ENCODE results near the gene KIAA1549.

KIAA1549 gene

GRCh38 chr7:138833596-138833995 lies 147.6 kb downstream of the KIAA1549 start:
- Histone ChIP-seq H3K36me3 (ENCODE audit: insufficient read depth) (no peaks in the 10 kb centered on the region), H2AFZ (ENCODE audit: low read depth) (no peak overlapping the region), H3K27me3 (ENCODE audit: insufficient read depth, low read depth) (no peaks in the 10 kb centered on the region), H3K4me1 (ENCODE audit: low read depth, poor library complexity, severe bottlenecking) (no peaks in the 10 kb centered on the region), H3K4me3 (IDR thresholded peaks at IDR 0.05; ENCODE audit: insufficient read depth, low read depth, low read length) (no peak overlapping the region), H4K20me1 (ENCODE audit: insufficient read depth) (no peaks in the 10 kb centered on the region), H3K9ac (no peak overlapping the region), H3K4me2 (no peak overlapping the region), H3K79me2 (ENCODE audit: insufficient read depth, low read depth) (no peaks in the 10 kb centered on the region), H3K27ac (no peak overlapping the region)
- TF ChIP-seq CTCF (conservative IDR thresholded peaks at IDR 0.05; ENCODE audit: low read depth, low read length): no peak

GRCh38 chr7:138832966-138833365 lies 148.2 kb downstream of the KIAA1549 start:
- H3K4me3 ChIP-seq (IDR thresholded peaks at IDR 0.05; ENCODE audit: insufficient read depth, low read depth, low read length): no peak overlapping the region
- no peak overlapping the region for H3K4me2 ChIP-seq
- H3K79me2 ChIP-seq (ENCODE audit: insufficient read depth, low read depth): no peaks in the 10 kb centered on the region
- no peaks in the 10 kb centered on the region for H4K20me1 ChIP-seq (ENCODE audit: insufficient read depth)
- no peaks in the 10 kb centered on the region for H3K27me3 ChIP-seq (ENCODE audit: insufficient read depth, low read depth)
- no peaks in the 10 kb centered on the region for H3K36me3 ChIP-seq (ENCODE audit: insufficient read depth)
- no peak overlapping the region for H3K27ac ChIP-seq
- TF ChIP-seq CTCF (conservative IDR thresholded peaks at IDR 0.05; ENCODE audit: low read depth, low read length): no peak
- no peak overlapping the region for H3K9ac ChIP-seq
- no peak overlapping the region for H2AFZ ChIP-seq (ENCODE audit: low read depth)
- H3K4me1 ChIP-seq (ENCODE audit: low read depth, poor library complexity, severe bottlenecking): no peaks in the 10 kb centered on the region

- Histone ChIP-seq H3K79me2 (ENCODE audit: insufficient read depth, low read depth) (no peaks in the 10 kb centered on the region), H3K27ac (no peak overlapping the region), H3K4me3 (IDR thresholded peaks at IDR 0.05; ENCODE audit: insufficient read depth, low read depth, low read length) (no peak overlapping the region), H3K27me3 (ENCODE audit: insufficient read depth, low read depth) (no peaks in the 10 kb centered on the region), H4K20me1 (ENCODE audit: insufficient read depth) (no peaks in the 10 kb centered on the region), H2AFZ (ENCODE audit: low read depth) (no peak overlapping the region), H3K9ac (no peak overlapping the region), H3K4me1 (ENCODE audit: low read depth, poor library complexity, severe bottlenecking) (no peaks in the 10 kb centered on the region), H3K36me3 (ENCODE audit: insufficient read depth) (no peaks in the 10 kb centered on the region), H3K4me2 (no peak overlapping the region)
- no peak for TF ChIP-seq CTCF (conservative IDR thresholded peaks at IDR 0.05; ENCODE audit: low read depth, low read length)
Measured at GRCh38 chr7:138829335-138829734, 151.9 kb downstream of the KIAA1549 start.

GRCh38 chr7:138828302-138828701 lies 152.9 kb downstream of the KIAA1549 start:
- Histone ChIP-seq H4K20me1 (ENCODE audit: insufficient read depth) (no peaks in the 10 kb centered on the region), H3K36me3 (ENCODE audit: insufficient read depth) (no peaks in the 10 kb centered on the region), H2AFZ (ENCODE audit: low read depth) (no peak overlapping the region), H3K9ac (no peak overlapping the region), H3K79me2 (ENCODE audit: insufficient read depth, low read depth) (no peaks in the 10 kb centered on the region), H3K4me2 (no peak overlapping the region), H3K4me3 (IDR thresholded peaks at IDR 0.05; ENCODE audit: insufficient read depth, low read depth, low read length) (no peak overlapping the region), H3K27ac (no peak overlapping the region), H3K4me1 (ENCODE audit: low read depth, poor library complexity, severe bottlenecking) (no peaks in the 10 kb centered on the region), H3K27me3 (ENCODE audit: insufficient read depth, low read depth) (no peaks in the 10 kb centered on the region)
- no peak for TF ChIP-seq CTCF (conservative IDR thresholded peaks at IDR 0.05; ENCODE audit: low read depth, low read length)

All from KMS-11 (cell line).